GM12801 (cell line): ENCODE results near the gene C16orf46.

Source experiments
- TF ChIP-seq, protein P1 (sequence below): IDR thresholded peaks from one replicate; pipeline ENCODE4 v1.5.1; 2011; ENCODE audit warnings: control low read depth; ENCODE audit not compliant: insufficient read length; ENCODE audit errors: extremely low read depth

The C16orf46 gene

DNA sequence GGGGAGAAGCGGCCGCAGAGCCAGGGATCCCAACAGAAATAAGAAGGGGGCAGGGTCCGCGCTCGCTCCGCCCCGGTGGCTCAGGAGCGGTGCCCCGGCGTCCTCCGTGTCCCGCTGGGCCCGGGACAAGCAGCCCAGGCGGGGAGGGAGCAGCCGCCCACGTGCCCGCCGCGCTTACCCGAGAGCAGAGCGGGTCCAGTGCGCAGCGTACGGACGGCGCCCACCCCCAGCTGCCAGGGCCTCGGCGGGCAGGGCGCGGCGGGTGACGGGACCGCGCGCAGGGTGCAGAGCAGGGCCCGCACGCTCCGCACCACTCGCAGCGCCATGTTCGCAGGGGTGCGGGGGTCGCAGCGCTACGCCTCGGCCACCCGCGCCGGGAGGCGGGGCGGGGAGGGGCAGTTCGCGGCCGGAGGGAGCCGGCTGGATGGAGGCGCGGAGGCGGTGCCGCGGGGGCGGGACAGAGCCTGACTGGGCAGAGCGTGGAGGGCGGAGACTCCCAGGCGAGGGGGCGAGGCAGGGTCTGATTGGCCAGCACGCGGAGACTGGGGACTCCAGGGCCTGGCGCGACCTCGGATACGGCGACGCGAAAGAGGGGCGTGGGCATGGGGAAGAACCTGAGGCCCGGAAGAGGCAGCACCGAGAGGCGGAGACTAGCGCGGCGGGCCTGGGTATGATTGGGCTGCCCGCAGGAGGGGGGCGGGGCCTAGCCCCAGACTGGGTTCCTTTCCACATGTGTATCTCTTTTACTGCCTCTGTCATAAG, 19.1 kb upstream of the C16orf46 start, which contains the start of gene GCSH:
GCSH (minus strand) TSS at position 443 of the 762 bp plus-strand sequence; CDS start at position 326, 117 bp downstream.
- TF ChIP-seq, protein P1, sequence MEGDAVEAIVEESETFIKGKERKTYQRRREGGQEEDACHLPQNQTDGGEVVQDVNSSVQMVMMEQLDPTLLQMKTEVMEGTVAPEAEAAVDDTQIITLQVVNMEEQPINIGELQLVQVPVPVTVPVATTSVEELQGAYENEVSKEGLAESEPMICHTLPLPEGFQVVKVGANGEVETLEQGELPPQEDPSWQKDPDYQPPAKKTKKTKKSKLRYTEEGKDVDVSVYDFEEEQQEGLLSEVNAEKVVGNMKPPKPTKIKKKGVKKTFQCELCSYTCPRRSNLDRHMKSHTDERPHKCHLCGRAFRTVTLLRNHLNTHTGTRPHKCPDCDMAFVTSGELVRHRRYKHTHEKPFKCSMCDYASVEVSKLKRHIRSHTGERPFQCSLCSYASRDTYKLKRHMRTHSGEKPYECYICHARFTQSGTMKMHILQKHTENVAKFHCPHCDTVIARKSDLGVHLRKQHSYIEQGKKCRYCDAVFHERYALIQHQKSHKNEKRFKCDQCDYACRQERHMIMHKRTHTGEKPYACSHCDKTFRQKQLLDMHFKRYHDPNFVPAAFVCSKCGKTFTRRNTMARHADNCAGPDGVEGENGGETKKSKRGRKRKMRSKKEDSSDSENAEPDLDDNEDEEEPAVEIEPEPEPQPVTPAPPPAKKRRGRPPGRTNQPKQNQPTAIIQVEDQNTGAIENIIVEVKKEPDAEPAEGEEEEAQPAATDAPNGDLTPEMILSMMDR = no peak

DNA sequence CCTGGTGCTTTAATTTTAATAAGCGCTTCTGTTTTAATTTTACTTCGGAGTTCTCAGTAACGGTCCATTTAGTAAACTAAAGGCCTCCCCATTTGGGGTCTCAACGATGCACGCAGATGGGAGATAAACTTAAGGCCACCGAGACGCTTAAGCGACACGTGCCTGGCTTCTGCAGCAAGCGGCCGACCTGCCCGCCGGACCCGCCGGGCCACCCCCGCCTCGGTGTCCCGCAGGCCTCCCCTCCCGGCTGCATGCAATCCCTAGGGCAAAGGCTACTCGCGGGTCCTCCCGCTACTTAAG, 18.6 kb upstream of the C16orf46 start:
- TF ChIP-seq, protein P1 = no peak

DNA sequence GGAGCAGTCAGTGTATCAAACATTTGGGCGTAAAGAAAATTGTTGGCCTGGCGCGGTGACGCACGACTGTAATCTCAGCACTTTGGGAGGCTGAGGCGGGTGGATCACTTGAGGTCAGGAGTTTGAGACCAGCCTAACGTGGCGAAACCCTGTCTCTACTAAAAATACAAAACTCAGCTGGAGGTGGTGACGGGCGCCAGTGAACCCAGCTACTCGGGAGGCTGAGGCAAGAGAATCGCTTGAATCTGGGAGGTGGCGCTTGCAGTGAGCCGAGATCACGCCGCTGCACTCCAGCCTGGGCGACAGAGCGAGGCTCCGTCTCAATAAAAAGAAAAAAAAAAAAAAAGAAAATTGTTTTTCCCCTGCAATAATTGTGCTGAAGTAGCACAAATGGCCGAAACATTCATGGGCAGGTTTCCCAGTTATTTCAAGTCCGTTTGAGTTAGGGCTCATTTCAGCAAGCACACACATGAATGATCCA, 17.8 kb upstream of the C16orf46 start:
- TF ChIP-seq, protein P1 = no peak

DNA sequence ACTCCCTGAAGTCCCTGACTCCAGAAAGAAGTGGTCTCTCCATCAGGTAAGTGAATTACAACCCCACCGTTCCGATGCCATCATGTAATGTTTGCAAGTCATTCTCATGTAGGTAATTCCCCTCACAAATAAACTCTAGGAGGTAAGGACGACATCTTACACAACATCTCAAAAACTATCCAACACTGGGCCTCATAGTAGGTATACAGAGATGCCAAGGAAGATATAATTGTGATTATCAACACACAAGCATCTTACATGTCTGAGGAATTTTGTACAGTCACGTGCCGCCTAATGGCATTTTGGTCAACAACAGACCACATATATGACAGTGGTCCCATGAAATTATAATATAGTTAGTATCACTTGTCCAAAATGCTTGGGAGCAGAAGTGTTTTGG, 11.8 kb upstream of the C16orf46 start:
- TF ChIP-seq, protein P1 = no peak

DNA sequence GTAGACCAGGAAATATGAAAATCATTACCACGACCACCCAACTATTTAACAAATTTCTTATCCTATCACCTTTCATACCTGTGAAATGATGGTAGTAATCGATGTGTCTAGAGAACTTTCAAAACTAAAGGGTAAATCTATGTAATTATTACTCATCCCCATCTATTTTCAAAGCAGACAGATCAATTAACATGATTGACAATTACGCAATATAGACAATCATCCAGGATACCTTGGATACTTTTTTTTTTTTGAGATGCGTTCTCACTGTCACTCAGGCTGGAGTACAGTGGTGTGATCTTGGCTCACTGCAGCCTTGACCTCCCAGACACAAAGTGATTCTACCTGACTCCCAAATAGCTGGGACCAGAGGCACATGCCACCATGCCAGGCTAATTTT, 4.0 kb upstream of the C16orf46 start:
- TF ChIP-seq, protein P1 = no peak

DNA sequence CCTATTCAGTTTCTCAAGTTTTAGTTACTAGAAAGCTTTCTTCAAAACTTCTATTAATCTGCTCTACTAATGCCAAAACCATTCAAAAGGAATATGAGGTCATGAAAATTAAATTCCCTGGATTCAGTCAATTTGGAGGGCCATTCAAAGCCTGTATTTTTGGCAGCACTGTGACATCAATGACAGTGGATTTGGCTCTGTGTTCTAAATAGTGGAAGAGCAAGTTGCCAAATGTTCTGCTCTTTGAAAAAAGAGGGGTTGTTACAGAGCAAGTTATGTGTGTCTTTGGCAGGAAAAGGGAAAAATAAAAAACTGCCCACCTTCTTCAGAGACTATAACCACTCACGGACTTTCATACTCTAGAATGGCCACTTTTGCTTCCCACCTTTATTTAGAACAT, 3.2 kb upstream of the C16orf46 start:
- TF ChIP-seq, protein P1 = no peak

DNA sequence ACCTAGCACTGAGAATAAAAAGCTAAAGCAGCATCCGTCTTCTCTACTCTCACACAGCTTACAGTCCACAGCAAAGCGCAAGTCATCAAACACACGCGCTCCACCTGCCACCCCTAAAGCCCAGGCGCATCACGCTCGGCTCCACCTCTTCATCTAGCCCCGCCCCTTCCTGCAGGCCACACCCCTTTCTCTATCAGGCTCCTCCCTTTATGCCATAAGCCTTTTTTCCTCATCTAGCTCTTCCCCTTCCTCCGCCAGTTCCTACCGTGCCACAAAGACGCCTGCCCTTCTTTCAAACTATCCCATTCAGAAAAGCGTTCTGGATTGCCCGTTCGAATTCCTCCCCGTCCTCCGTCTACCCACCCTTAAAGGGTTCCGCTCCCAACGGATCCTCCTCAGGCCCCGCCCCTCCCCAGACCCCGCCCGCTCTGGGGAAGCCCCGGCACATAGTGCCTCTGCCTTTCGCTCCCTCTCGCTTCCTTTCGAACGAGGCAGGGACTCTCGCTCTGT, 417 bp downstream of the C16orf46 start:
- TF ChIP-seq, protein P1 = no peak
